ENCODE results near the gene IFI27L1. TPM values are rescaled to one million over a fixed set of nuclear protein-coding genes. Genes with fewer than 3 reads are reported as not detected.

IFI27L1 gene
- total and polyA plus RNA-seq, 2 of the 13 experiments (the other 11 are each of a cell fraction or from before 2014, with no cell fraction given) = 11.9 to 19.0 TPM

DNA sequence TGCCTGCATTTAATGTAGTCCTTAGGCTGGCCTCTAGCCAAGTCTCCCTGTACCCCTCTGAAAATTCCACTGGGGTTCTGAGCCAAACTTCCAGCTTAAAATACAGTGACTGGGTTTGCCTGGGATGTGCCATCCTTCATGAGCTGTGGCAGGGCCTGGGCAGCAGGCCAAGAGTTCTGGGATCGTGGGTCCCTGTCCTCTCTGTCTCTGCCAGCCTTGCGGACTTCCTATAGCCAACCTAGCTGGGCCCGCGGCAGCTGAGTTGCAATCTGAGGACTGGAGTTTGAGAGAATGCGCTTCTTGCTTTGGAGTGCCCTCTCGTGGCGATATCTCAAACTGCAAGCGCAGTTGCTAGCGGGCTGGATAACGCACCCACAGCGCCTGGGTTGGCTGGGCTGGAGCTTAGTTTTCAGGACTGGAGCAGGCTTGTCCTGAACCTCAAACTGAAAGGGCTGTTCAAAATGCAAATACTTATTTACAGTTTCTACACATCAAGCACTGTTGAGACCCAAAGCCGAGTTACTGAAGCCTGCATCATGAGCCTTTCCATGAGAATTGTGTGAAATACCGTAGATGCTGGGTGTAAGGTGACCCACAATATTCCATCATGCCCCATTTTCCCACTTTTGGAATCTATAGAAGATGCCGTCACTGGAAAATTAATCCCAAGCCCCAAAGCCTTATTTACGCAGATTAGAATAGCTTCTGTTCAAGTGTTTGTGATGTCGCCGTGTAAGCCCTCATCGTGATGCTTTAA, 55.6 kb downstream of the IFI27L1 start (continued):
- TF ChIP-seq, protein P1, sequence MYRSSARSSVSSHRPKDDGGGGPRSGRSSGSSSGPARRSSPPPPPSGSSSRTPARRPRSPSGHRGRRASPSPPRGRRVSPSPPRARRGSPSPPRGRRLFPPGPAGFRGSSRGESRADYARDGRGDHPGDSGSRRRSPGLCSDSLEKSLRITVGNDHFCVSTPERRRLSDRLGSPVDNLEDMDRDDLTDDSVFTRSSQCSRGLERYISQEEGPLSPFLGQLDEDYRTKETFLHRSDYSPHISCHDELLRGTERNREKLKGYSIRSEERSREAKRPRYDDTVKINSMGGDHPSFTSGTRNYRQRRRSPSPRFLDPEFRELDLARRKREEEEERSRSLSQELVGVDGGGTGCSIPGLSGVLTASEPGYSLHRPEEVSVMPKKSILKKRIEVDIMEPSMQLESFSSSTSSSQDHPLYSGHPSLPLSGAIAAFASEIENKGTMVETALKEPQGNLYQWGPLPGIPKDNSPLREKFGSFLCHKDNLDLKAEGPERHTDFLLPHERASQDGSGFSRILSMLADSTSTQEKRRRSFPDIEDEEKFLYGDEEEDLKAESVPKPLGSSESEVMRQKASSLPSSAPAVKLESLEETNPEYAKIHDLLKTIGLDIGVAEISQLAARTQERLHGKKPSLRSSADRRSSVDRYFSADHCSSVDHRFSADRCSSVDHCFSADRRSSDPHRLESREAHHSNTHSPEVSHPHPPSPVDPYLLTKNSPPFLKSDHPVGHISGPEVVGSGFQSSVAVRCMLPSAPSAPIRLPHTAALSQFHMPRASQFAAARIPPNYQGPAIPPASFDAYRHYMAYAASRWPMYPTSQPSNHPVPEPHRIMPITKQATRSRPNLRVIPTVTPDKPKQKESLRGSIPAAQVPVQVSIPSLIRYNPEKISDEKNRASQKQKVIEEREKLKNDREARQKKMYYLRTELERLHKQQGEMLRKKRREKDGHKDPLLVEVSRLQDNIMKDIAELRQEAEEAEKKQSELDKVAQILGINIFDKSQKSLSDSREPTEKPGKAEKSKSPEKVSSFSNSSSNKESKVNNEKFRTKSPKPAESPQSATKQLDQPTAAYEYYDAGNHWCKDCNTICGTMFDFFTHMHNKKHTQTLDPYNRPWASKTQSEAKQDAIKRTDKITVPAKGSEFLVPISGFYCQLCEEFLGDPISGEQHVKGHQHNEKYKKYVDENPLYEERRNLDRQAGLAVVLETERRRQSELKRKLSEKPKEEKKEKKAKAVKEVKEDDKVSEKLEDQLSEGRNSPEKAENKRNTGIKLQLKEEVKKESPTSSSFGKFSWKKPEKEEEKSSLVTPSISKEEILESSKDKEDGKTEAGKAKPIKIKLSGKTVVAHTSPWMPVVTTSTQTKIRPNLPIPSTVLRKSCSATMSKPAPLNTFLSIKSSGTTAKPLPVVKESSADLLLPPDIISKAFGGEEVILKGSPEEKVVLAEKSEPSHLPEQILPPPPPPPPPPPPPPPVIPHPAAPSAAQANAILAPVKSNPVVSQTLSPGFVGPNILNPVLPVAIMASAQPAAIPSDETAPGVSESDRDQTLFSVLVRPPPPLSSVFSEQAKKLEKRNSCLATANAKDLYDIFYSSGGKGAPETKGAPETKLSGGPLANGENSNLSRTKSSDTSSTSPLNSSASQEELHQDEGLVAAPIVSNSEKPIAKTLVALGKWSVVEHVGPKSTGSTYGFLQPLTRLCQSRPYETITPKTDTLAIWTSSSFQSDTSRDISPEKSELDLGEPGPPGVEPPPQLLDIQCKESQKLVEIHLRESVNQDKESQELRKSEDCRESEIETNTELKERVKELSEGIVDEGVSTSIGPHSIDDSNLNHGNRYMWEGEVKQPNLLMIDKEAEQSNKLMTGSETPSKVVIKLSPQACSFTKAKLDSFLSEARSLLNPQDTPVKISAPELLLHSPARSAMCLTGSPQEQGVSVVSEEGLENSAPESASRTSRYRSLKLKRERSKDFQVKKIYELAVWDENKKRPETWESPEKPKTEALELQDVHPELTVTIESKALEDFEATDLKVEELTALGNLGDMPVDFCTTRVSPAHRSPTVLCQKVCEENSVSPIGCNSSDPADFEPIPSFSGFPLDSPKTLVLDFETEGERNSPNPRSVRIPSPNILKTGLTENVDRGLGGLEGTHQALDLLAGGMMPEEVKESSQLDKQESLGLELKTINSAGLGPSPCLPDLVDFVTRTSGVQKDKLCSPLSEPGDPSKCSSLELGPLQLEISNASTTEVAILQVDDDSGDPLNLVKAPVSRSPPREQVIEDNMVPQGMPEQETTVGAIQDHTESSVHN (CRISPR knock-in tag; IDR thresholded peaks at IDR 0.05) = no peak
- TF ChIP-seq DMAP1 (CRISPR knock-in tag; IDR thresholded peaks at IDR 0.05) (no peak), HCFC1 (IDR thresholded peaks at IDR 0.05; ENCODE audit: low read depth, low read length) (no peak), PHF21A (CRISPR knock-in tag; IDR thresholded peaks at IDR 0.05) (no peak), POLR2A (IDR thresholded peaks at IDR 0.05; ENCODE audit: insufficient read depth in 1 of 2, low read depth in 2 of 2, low read length in 2 of 2) (no peak), MAF1 (CRISPR knock-in tag; IDR thresholded peaks at IDR 0.05; ENCODE audit: borderline replicate concordance) (no peak), ZNF264 (CRISPR knock-in tag; IDR thresholded peaks at IDR 0.05) (peak; percentile 28; the same call in 1 of the 2 replicates), ZNF329 (CRISPR knock-in tag; IDR thresholded peaks at IDR 0.05; ENCODE audit: low read depth) (no peak), ZNF441 (CRISPR knock-in tag; IDR thresholded peaks at IDR 0.05; ENCODE audit: borderline replicate concordance) (no peak), POLR2AphosphoS2 (IDR thresholded peaks at IDR 0.05; ENCODE audit: low read depth, low read length) (no peak)
- TF ChIP-seq, protein P2, sequence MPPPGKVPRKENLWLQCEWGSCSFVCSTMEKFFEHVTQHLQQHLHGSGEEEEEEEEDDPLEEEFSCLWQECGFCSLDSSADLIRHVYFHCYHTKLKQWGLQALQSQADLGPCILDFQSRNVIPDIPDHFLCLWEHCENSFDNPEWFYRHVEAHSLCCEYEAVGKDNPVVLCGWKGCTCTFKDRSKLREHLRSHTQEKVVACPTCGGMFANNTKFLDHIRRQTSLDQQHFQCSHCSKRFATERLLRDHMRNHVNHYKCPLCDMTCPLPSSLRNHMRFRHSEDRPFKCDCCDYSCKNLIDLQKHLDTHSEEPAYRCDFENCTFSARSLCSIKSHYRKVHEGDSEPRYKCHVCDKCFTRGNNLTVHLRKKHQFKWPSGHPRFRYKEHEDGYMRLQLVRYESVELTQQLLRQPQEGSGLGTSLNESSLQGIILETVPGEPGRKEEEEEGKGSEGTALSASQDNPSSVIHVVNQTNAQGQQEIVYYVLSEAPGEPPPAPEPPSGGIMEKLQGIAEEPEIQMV (CRISPR knock-in tag; IDR thresholded peaks at IDR 0.05; ENCODE audit: low read depth) = peak; percentile 55; the same call in 1 of the 2 replicates
- TF ChIP-seq, protein P3, sequence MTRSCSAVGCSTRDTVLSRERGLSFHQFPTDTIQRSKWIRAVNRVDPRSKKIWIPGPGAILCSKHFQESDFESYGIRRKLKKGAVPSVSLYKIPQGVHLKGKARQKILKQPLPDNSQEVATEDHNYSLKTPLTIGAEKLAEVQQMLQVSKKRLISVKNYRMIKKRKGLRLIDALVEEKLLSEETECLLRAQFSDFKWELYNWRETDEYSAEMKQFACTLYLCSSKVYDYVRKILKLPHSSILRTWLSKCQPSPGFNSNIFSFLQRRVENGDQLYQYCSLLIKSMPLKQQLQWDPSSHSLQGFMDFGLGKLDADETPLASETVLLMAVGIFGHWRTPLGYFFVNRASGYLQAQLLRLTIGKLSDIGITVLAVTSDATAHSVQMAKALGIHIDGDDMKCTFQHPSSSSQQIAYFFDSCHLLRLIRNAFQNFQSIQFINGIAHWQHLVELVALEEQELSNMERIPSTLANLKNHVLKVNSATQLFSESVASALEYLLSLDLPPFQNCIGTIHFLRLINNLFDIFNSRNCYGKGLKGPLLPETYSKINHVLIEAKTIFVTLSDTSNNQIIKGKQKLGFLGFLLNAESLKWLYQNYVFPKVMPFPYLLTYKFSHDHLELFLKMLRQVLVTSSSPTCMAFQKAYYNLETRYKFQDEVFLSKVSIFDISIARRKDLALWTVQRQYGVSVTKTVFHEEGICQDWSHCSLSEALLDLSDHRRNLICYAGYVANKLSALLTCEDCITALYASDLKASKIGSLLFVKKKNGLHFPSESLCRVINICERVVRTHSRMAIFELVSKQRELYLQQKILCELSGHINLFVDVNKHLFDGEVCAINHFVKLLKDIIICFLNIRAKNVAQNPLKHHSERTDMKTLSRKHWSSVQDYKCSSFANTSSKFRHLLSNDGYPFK (CRISPR knock-in tag; IDR thresholded peaks at IDR 0.05; ENCODE audit: borderline replicate concordance) = no peak
- TF ChIP-seq, protein P4, sequence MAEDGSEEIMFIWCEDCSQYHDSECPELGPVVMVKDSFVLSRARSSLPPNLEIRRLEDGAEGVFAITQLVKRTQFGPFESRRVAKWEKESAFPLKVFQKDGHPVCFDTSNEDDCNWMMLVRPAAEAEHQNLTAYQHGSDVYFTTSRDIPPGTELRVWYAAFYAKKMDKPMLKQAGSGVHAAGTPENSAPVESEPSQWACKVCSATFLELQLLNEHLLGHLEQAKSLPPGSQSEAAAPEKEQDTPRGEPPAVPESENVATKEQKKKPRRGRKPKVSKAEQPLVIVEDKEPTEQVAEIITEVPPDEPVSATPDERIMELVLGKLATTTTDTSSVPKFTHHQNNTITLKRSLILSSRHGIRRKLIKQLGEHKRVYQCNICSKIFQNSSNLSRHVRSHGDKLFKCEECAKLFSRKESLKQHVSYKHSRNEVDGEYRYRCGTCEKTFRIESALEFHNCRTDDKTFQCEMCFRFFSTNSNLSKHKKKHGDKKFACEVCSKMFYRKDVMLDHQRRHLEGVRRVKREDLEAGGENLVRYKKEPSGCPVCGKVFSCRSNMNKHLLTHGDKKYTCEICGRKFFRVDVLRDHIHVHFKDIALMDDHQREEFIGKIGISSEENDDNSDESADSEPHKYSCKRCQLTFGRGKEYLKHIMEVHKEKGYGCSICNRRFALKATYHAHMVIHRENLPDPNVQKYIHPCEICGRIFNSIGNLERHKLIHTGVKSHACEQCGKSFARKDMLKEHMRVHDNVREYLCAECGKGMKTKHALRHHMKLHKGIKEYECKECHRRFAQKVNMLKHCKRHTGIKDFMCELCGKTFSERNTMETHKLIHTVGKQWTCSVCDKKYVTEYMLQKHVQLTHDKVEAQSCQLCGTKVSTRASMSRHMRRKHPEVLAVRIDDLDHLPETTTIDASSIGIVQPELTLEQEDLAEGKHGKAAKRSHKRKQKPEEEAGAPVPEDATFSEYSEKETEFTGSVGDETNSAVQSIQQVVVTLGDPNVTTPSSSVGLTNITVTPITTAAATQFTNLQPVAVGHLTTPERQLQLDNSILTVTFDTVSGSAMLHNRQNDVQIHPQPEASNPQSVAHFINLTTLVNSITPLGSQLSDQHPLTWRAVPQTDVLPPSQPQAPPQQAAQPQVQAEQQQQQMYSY (CRISPR knock-in tag; IDR thresholded peaks at IDR 0.05) = 0 out of 2 replicates have a peak, but pooled peaks have one; percentile 47
